GM12864 (cell line): ENCODE data around the gene TMEM97.

Experiments used
- DNase-seq: peaks from one replicate; pipeline ENCODE4 v3.0.0-alpha.2; 2011; ENCODE audit warnings: low read depth
- H3K4me3 ChIP-seq: 2 replicates; pipeline ENCODE4 v1.5.1; 2011; ENCODE audit warnings: mild to moderate bottlenecking, low read depth, low read length, control low read depth
- TF ChIP-seq, protein P1 (sequence below): IDR thresholded peaks from 2 replicates; pipeline ENCODE4 v1.5.1; 2011; ENCODE audit warnings: low read depth, mild to moderate bottlenecking, moderate library complexity, low read length, control low read depth, inconsistent platforms; ENCODE audit errors: missing control alignments

TMEM97 gene

GRCh38 chr17:28325211-28325610, 6.2 kb downstream of the TMEM97 start:
- TF ChIP-seq, protein P1, sequence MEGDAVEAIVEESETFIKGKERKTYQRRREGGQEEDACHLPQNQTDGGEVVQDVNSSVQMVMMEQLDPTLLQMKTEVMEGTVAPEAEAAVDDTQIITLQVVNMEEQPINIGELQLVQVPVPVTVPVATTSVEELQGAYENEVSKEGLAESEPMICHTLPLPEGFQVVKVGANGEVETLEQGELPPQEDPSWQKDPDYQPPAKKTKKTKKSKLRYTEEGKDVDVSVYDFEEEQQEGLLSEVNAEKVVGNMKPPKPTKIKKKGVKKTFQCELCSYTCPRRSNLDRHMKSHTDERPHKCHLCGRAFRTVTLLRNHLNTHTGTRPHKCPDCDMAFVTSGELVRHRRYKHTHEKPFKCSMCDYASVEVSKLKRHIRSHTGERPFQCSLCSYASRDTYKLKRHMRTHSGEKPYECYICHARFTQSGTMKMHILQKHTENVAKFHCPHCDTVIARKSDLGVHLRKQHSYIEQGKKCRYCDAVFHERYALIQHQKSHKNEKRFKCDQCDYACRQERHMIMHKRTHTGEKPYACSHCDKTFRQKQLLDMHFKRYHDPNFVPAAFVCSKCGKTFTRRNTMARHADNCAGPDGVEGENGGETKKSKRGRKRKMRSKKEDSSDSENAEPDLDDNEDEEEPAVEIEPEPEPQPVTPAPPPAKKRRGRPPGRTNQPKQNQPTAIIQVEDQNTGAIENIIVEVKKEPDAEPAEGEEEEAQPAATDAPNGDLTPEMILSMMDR, result no peak
- no peak for DNase-seq
- H3K4me3 ChIP-seq, result no peak overlapping the region

GRCh38 chr17:28326114-28326513, 7.1 kb downstream of the TMEM97 start:
- DNase-seq, result no peak
- TF ChIP-seq, protein P1, result no peak
- no peak overlapping the region for H3K4me3 ChIP-seq

DNA sequence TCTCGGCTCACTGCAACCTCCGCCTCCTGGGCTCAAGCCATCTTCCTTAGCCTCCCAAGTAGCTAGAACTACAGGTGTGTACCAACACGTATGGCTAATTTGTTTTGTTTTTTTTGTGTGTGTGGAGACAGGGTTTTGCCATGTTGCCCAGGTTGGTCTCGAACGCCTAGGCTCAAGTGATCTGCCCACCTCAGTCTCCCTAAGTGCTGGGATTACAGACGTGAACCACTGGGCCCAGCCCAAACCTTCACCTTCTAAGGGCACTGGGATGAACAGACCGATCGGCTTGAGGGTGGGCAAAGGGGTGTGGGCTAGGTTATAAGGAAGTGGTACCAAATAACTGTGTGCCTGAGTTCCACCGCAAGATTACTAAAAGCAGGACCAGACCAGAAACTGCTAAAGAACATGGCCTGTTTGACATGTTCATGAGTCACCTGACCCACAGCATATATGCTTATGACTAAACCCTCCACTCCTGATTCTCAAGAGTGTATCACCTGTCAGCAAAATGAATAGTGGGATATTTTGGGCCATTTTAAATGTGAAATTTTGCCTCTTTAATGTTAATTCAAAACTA, 8.1 kb downstream of the TMEM97 start:
- peak; percentile 64 for DNase-seq
- no peak overlapping the region for H3K4me3 ChIP-seq
- TF ChIP-seq, protein P1, result no peak

- TF ChIP-seq, protein P1, result no peak
- DNase-seq, result no peak
Measured at GRCh38 chr17:28327709-28328108, 8.7 kb downstream of the TMEM97 start.

DNA sequence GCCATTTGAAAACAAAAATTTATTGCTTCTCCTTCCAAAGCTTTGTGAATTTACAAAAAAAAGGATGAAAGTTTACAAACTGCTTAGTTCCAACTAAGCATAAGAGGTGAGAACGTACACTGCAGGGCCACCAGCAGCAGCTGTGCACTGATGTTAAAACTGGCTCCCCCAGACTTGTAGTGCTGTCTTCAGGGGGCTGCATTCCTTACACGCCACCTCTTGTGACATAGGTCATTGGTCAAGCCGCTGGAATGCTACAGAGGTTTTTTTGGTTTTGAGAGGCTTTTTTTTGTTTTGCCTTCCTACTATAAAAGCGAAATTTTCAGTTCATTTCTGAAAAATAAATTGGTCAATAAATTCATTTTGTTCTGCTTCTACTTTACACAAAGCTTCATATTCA, 9.3 kb downstream of the TMEM97 start:
- TF ChIP-seq, protein P1, result no peak
- H3K4me3 ChIP-seq, result no peak overlapping the region
- no peak for DNase-seq

More at GRCh38 chr17:28327709-28328108, 8.7 kb downstream of the TMEM97 start:
- no peak overlapping the region for H3K4me3 ChIP-seq

- H3K4me3 ChIP-seq, result no peak overlapping the region
- TF ChIP-seq, protein P1, result no peak
- DNase-seq, result no peak
Measured at GRCh38 chr17:28330671-28331070, 11.7 kb downstream of the TMEM97 start.

- DNase-seq, result no peak
- no peak overlapping the region for H3K4me3 ChIP-seq
- TF ChIP-seq, protein P1, result no peak
Measured at GRCh38 chr17:28331891-28332420, 13.0 kb downstream of the TMEM97 start.
